Chondrocyte (in vitro differentiated cells): ENCODE measurements around the gene DOCK2. TPM values are rescaled to one million over a fixed set of nuclear protein-coding genes. Genes with fewer than 3 reads are reported as not detected.
"Not testable (repeated sequence)": the region's sequence is repeated elsewhere in the genome, so short reads cannot be mapped to it uniquely, and the experiment has no call there.

Experiments used
- DNase-seq: peaks from one replicate; pipeline ENCODE4 v3.0.0; 2021; ENCODE audit warnings: mixed read lengths, low spot score
- H3K27ac Mint-ChIP-seq: one replicate; pipeline ENCODE4 v1.8.0; 2021; ENCODE audit warnings: mild to moderate bottlenecking, moderate library complexity, mixed read lengths; ENCODE audit not compliant: unreplicated experiment
- H3K27me3 Mint-ChIP-seq: 2 replicates; pipeline ENCODE4 v1.8.0; 2021; ENCODE audit warnings: low read depth, mixed read lengths
- H3K36me3 Mint-ChIP-seq: 2 replicates; pipeline ENCODE4 v1.8.0; 2021; ENCODE audit warnings: low read depth, mixed read lengths
- H3K4me1 Mint-ChIP-seq: 2 replicates; pipeline ENCODE4 v1.8.0; 2021; ENCODE audit warnings: low read depth, mild to moderate bottlenecking, mixed read lengths
- H3K4me3 Mint-ChIP-seq: one replicate; pipeline ENCODE4 v1.8.0; 2021; ENCODE audit warnings: mild to moderate bottlenecking, moderate library complexity, mixed read lengths; ENCODE audit not compliant: unreplicated experiment
- H3K9me3 Mint-ChIP-seq: 2 replicates; pipeline ENCODE4 v1.8.0; 2021; ENCODE audit warnings: low read depth, mixed read lengths
- CTCF ChIP-seq: fragments of 200-600 bp; sonication (generic); IDR thresholded peaks from 2 replicates; pipeline ENCODE4 v1.5.0; 2021; ENCODE audit warnings: antibody characterized with exemption, mild to moderate bottlenecking, moderate library complexity
- total RNA-seq: library from RNA; stranded (reverse); gene quantifications from 3 replicates; pipeline ENCODE4 v1.2.1, GENCODE V29; 2021

DOCK2 gene
- total RNA-seq, 1 donor from 2014 or later, result 3.1 TPM

- no peak for TF ChIP-seq CTCF
- Mint-ChIP-seq H3K27ac (no peak overlapping the region), H3K27me3 (no peaks in the 10 kb centered on the region), H3K9me3 (peaks cover 5% of the 10 kb centered on the region), H3K4me1 (peaks cover 12% of the 10 kb centered on the region), H3K36me3 (peaks cover 2% of the 10 kb centered on the region), H3K4me3 (no peak overlapping the region)
- no peak for DNase-seq
Observed at GRCh38 chr5:169762338-169763095, 125.4 kb downstream of the DOCK2 start.

GRCh38 chr5:169763376-169764017 lies 126.4 kb downstream of the DOCK2 start:
- H3K9me3 Mint-ChIP-seq, result peaks cover 5% of the 10 kb centered on the region
- DNase-seq, result no peak
- no peak for TF ChIP-seq CTCF
- H3K27me3 Mint-ChIP-seq, result no peaks in the 10 kb centered on the region
- H3K4me3 Mint-ChIP-seq, result no peak overlapping the region
- peaks cover 12% of the 10 kb centered on the region for H3K4me1 Mint-ChIP-seq
- no peak overlapping the region for H3K27ac Mint-ChIP-seq
- peaks cover 2% of the 10 kb centered on the region for H3K36me3 Mint-ChIP-seq

GRCh38 chr5:169764018-169764378 lies 126.9 kb downstream of the DOCK2 start:
- Mint-ChIP-seq H3K4me3 (no peak overlapping the region), H3K27me3 (no peaks in the 10 kb centered on the region), H3K4me1 (peaks cover 12% of the 10 kb centered on the region), H3K36me3 (peaks cover 2% of the 10 kb centered on the region), H3K27ac (no peak overlapping the region), H3K9me3 (peaks cover 5% of the 10 kb centered on the region)
- DNase-seq, result no peak
- TF ChIP-seq CTCF, result no peak

GRCh38 chr5:169765176-169765996 lies 128.3 kb downstream of the DOCK2 start:
- Mint-ChIP-seq H3K27me3 (no peaks in the 10 kb centered on the region), H3K27ac (no peak overlapping the region), H3K4me1 (peaks cover 12% of the 10 kb centered on the region), H3K9me3 (peaks cover 4% of the 10 kb centered on the region), H3K4me3 (no peak overlapping the region), H3K36me3 (peaks cover 2% of the 10 kb centered on the region)
- no peak for DNase-seq
- TF ChIP-seq CTCF, result no peak

- not testable (repeated sequence) for H3K4me3 Mint-ChIP-seq, H3K9me3 Mint-ChIP-seq, H3K27ac Mint-ChIP-seq, DNase-seq, H3K27me3 Mint-ChIP-seq, H3K36me3 Mint-ChIP-seq
- peaks cover 12% of the 10 kb centered on the region for H3K4me1 Mint-ChIP-seq
Observed at GRCh38 chr5:169766943-169767342, 129.9 kb downstream of the DOCK2 start.
